Activated CD4-positive, alpha-beta T cell treated with anti-CD3 and anti-CD28 coated beads for 36 hours (primary cell): Measurements from ENCODE around the gene GPR183. TPM values are rescaled to one million over a fixed set of nuclear protein-coding genes. Genes with fewer than 3 reads are reported as not detected.

Source experiments
- ATAC-seq: fragments of 200-7000 bp; cut with Tn5 transposase; one replicate; pipeline ENCODE4 v1.10.0; 2021; ENCODE audit warnings: mild to moderate bottlenecking, moderate library complexity
- CTCF ChIA-PET: fragments of 350-600 bp; sonication (Branson Sonifier 250); formaldehyde crosslinking; loops from one replicate; lab custom pipeline; 2021; ENCODE audit warnings: antibody characterized with exemption; lab: Charles Lee
- POLR2A ChIA-PET: fragments of 350-600 bp; sonication (Branson Sonifier 250); formaldehyde crosslinking; loops from one replicate; lab custom pipeline; 2021; ENCODE audit warnings: antibody characterized with exemption, inconsistent platforms; lab: Charles Lee
- DNase-seq: peaks from one replicate; pipeline ENCODE4 v3.0.0-alpha.2; 2020
- H3K27ac Mint-ChIP-seq: one replicate; pipeline ENCODE4 v1.8.0; 2021; ENCODE audit warnings: mixed read lengths
- H3K27me3 Mint-ChIP-seq: one replicate; pipeline ENCODE4 v1.8.0; 2021; ENCODE audit warnings: mixed read lengths
- H3K36me3 Mint-ChIP-seq: one replicate; pipeline ENCODE4 v1.8.0; 2021; ENCODE audit warnings: low read depth, mixed read lengths
- H3K4me1 Mint-ChIP-seq: one replicate; pipeline ENCODE4 v1.8.0; 2021; ENCODE audit warnings: mixed read lengths
- H3K4me3 Mint-ChIP-seq: one replicate; pipeline ENCODE4 v1.8.0; 2021; ENCODE audit warnings: mild to moderate bottlenecking, moderate library complexity, mixed read lengths
- H3K9me3 Mint-ChIP-seq: one replicate; pipeline ENCODE4 v1.8.0; 2021; ENCODE audit warnings: low read depth, mixed read lengths
- intact Hi-C, 2 experiments: fragments of 100-400 bp; cut with DNase I in 1 of 2; cut with micrococcal nuclease in 1 of 2; formaldehyde crosslinking; loops; one replicate each; pipeline versions ENCODE4 v1.14.2 to v1.15.1; 2022 to 2024; cut with DNase I, micrococcal nuclease
- total RNA-seq, 2 experiments: library from RNA; stranded (reverse); gene quantifications; one replicate each; pipeline ENCODE4 v1.2.3, GENCODE V29; 2021

GPR183 gene
- total RNA-seq, 2 experiments from 2014 or later = 50.3 to 51.9 TPM

GRCh38 chr13:99265162-99265800 lies 41.9 kb downstream of the GPR183 start:
- H3K4me3 Mint-ChIP-seq = peak overlapping the region; percentile 52
- POLR2A ChIA-PET = interaction anchor here (1.3 to 1.8 kb wide), 2 partner anchors 89 to 169 kb away, joined by 4 to 8 read pairs; no protein-coding TSS in a partner anchor
- DNase-seq (peak; percentile 83), ATAC-seq (peak; percentile 87)
- peaks cover 66% of the 10 kb centered on the region for H3K4me1 Mint-ChIP-seq
- intact Hi-C loops = loop anchor here (1.0 to 10.0 kb wide), 11 partner anchors 51 to 423 kb away; partner anchors contain the start of gene UBAC2 (in 1 of the 2)
- peaks cover 25% of the 10 kb centered on the region for H3K36me3 Mint-ChIP-seq
- no peaks in the 10 kb centered on the region for H3K27me3 Mint-ChIP-seq
- CTCF ChIA-PET = interaction anchor here (0.7 to 10.6 kb wide), 43 partner anchors 8 to 389 kb away, joined by 3 to 169 read pairs (median 5); partner anchors contain the start of genes GPR18, GPR183 and UBAC2
- H3K9me3 Mint-ChIP-seq = no peaks in the 10 kb centered on the region
- H3K27ac Mint-ChIP-seq = peak overlapping the region; percentile 88

GRCh38 chr13:99264051-99264450 lies 43.1 kb downstream of the GPR183 start:
- peak overlapping the region; percentile 65 for H3K27ac Mint-ChIP-seq
- no peak for ATAC-seq
- CTCF ChIA-PET = interaction anchor here (0.6 to 10.6 kb wide), 7 partner anchors 8 to 181 kb away, joined by 3 to 169 read pairs (median 5); no protein-coding TSS in a partner anchor

GRCh38 chr13:99263126-99263785 lies 43.9 kb downstream of the GPR183 start:
- ATAC-seq (no peak), DNase-seq (no peak)
- H3K4me1 Mint-ChIP-seq = peaks cover 73% of the 10 kb centered on the region
- no peaks in the 10 kb centered on the region for H3K27me3 Mint-ChIP-seq
- no peaks in the 10 kb centered on the region for H3K9me3 Mint-ChIP-seq
- H3K36me3 Mint-ChIP-seq = peaks cover 37% of the 10 kb centered on the region
- peak overlapping the region; percentile 65 for H3K27ac Mint-ChIP-seq
- intact Hi-C loops = loop anchor here in 1 of 2 experiments (10.0 kb wide), 2 partner anchors 238 to 388 kb away; no protein-coding TSS in a partner anchor
- H3K4me3 Mint-ChIP-seq = no peak overlapping the region
- ChIA-PET POLR2A (no interaction called here), CTCF (interaction anchor here (0.7 to 10.6 kb wide), 5 partner anchors 8 to 172 kb away, joined by 3 to 169 read pairs (median 6); no protein-coding TSS in a partner anchor)

More at GRCh38 chr13:99264051-99264450, 43.1 kb downstream of the GPR183 start:
- Mint-ChIP-seq H3K4me3 (no peak overlapping the region), H3K36me3 (peaks cover 37% of the 10 kb centered on the region), H3K4me1 (peaks cover 71% of the 10 kb centered on the region), H3K27me3 (no peaks in the 10 kb centered on the region), H3K9me3 (no peaks in the 10 kb centered on the region)
- no peak for DNase-seq
- intact Hi-C loops = loop anchor here (2.0 to 10.0 kb wide), 3 partner anchors 237 to 389 kb away; no protein-coding TSS in a partner anchor
- POLR2A ChIA-PET = interaction anchor here (1.8 kb wide), 1 partner anchor 87 kb away, joined by 8 read pairs; no protein-coding TSS in a partner anchor

DNA sequence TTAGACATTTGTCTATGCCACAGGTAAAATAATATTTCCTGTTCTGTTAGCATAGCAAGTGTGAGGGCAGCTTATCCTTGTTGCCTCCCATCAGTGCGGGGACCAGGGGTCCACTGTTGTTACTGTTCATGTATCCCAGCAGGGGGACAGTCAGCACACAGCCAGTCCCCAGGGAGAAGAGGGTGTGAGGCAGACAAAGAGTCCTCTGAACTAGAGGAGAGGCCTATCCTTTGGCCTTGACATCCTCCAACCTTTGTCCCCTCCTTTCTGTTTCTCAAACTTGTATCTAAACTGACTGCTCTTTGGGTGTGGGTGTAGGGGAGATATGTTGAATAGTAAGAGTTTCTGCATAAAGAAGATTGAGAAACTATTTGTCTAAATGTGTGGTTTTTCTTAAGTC lies 46.1 kb downstream of the GPR183 start:
- POLR2A ChIA-PET = interaction anchor here (0.6 to 0.7 kb wide), 2 partner anchors 83 to 223 kb away, joined by 3 to 6 read pairs; no protein-coding TSS in a partner anchor
- Mint-ChIP-seq H3K27me3 (no peaks in the 10 kb centered on the region), H3K9me3 (no peaks in the 10 kb centered on the region), H3K36me3 (peaks cover 46% of the 10 kb centered on the region), H3K4me1 (peaks cover 81% of the 10 kb centered on the region), H3K27ac (peak overlapping the region; percentile 38), H3K4me3 (no peak overlapping the region)
- ATAC-seq (no peak), DNase-seq (no peak)
- CTCF ChIA-PET = interaction anchor here (0.5 to 1.9 kb wide), 6 partner anchors 8 to 232 kb away, joined by 3 to 6 read pairs (median 4); no protein-coding TSS in a partner anchor
- intact Hi-C loops = loop anchor here in 1 of 2 experiments (10.0 kb wide), 2 partner anchors 236 to 386 kb away; no protein-coding TSS in a partner anchor

DNA sequence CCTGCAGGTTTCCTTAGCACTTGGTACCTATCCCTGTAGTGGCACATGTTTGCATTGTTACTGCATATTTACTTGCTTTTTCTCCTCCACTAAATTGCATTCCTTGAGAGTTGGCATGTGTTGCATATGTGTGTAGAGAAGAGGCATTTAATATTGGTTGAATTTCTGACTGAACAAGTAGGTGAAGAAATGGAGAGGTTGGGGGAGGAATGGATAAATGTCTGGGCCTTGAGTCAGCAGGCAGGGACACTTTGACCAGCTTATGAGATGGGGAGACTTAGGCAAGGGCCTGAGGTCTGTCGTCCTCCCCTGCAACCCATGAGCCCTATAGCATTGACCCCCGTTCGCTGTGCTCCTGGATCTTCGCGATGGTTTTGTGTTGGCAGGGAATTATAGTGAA lies 47.0 kb downstream of the GPR183 start:
- no peaks in the 10 kb centered on the region for H3K9me3 Mint-ChIP-seq
- H3K27ac Mint-ChIP-seq = peak overlapping the region; percentile 67
- H3K4me3 Mint-ChIP-seq = no peak overlapping the region
- ChIA-PET POLR2A (no interaction called here), CTCF (interaction anchor here (1.0 to 1.9 kb wide), 8 partner anchors 9 to 231 kb away, joined by 3 to 6 read pairs (median 4); no protein-coding TSS in a partner anchor)
- peaks cover 82% of the 10 kb centered on the region for H3K4me1 Mint-ChIP-seq
- H3K27me3 Mint-ChIP-seq = no peaks in the 10 kb centered on the region
- intact Hi-C loops = loop anchor here in 1 of 2 experiments (10.0 kb wide), 2 partner anchors 235 to 385 kb away; no protein-coding TSS in a partner anchor
- no peak for DNase-seq
- H3K36me3 Mint-ChIP-seq = peaks cover 50% of the 10 kb centered on the region
- ATAC-seq = no peak

DNA sequence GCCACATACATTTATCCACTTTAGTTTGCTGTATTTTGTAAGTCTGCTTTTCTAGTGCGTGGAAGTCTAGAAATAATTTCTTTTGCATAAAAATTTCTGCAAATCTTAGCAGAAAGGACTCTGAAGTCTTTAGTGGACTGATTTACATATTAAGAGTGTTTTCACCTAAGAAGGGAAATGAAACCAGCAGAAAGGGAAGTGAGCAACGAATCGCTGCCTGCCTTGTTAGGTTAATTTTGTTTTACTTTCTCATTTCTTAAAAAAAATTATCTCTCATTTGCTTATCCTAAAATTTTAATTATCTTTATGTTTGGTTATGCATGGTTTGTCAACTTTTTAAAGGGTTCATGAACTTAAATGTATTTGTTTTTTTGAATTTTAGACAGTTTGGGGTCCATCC lies 48.3 kb downstream of the GPR183 start:
- peak; percentile 40 for ATAC-seq
- H3K36me3 Mint-ChIP-seq = peaks cover 55% of the 10 kb centered on the region
- POLR2A ChIA-PET = interaction anchor here (0.6 to 1.6 kb wide), 11 partner anchors 33 to 204 kb away, joined by 3 to 8 read pairs (median 4); partner anchors contain the start of gene UBAC2
- H3K27ac Mint-ChIP-seq = peak overlapping the region; percentile 95
- H3K4me3 Mint-ChIP-seq = peak overlapping the region; percentile 80
- peaks cover 78% of the 10 kb centered on the region for H3K4me1 Mint-ChIP-seq
- no peak for DNase-seq
- no peaks in the 10 kb centered on the region for H3K27me3 Mint-ChIP-seq
- no peaks in the 10 kb centered on the region for H3K9me3 Mint-ChIP-seq
- intact Hi-C loops = loop anchor here (1.0 to 2.0 kb wide), 6 partner anchors 30 to 172 kb away; partner anchors contain the start of gene UBAC2 (in 2 of the 2)
- CTCF ChIA-PET = interaction anchor here (0.9 to 4.9 kb wide), 12 partner anchors 10 to 161 kb away, joined by 3 to 22 read pairs (median 6); partner anchors contain the start of gene UBAC2

- H3K9me3 Mint-ChIP-seq = no peaks in the 10 kb centered on the region
- peaks cover 54% of the 10 kb centered on the region for H3K36me3 Mint-ChIP-seq
- CTCF ChIA-PET = interaction anchor here (0.6 to 4.9 kb wide), 18 partner anchors 7 to 167 kb away, joined by 3 to 22 read pairs (median 4); partner anchors contain the start of gene UBAC2
- peak; percentile 62 for DNase-seq
- no peaks in the 10 kb centered on the region for H3K27me3 Mint-ChIP-seq
- peaks cover 76% of the 10 kb centered on the region for H3K4me1 Mint-ChIP-seq
- intact Hi-C loops = loop anchor here (1.0 to 2.0 kb wide), 6 partner anchors 30 to 172 kb away; partner anchors contain the start of gene UBAC2 (in 2 of the 2)
- peak within 1 kb of the TSS; percentile 95 for H3K27ac Mint-ChIP-seq
- ATAC-seq = peak; percentile 88
- H3K4me3 Mint-ChIP-seq = peak within 1 kb of the TSS; percentile 80
- POLR2A ChIA-PET = interaction anchor here (0.6 to 1.7 kb wide), 12 partner anchors 39 to 207 kb away, joined by 3 to 8 read pairs (median 3); no protein-coding TSS in a partner anchor
Measured at GRCh38 chr13:99258210-99258860, 48.9 kb downstream of the GPR183 start, which contains the start of gene GPR18. GPR18 (minus strand) TSS chr13:99258379; CDS start chr13:99255872, 2,507 bp downstream.

DNA sequence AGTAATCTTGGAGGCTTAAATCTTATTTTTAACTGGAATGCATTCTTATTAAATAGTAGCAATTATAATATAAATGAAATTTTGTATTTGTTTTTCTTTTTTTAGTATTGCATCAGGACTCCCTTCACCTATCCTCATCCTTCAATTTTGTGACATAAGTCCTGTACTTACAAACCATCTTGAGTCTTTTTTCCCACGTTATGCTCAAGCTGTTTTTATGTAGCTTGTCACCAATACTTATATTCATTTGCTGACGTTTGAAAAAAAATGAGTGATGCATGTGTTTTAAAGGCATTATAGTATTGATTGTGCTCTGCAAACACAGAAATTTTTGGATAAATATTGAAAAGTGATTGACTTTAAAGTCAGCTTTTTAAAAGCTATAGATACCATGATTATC lies 49.9 kb downstream of the GPR183 start:
- POLR2A ChIA-PET = interaction anchor here (0.6 to 1.7 kb wide), 5 partner anchors 9 to 160 kb away, joined by 3 to 10 read pairs (median 5); no protein-coding TSS in a partner anchor
- no peaks in the 10 kb centered on the region for H3K9me3 Mint-ChIP-seq
- H3K27me3 Mint-ChIP-seq = no peaks in the 10 kb centered on the region
- intact Hi-C loops = loop anchor here in 1 of 2 experiments (1.0 kb wide), 1 partner anchor 38 kb away; no protein-coding TSS in a partner anchor
- DNase-seq = no peak
- peak overlapping the region; percentile 42 for H3K27ac Mint-ChIP-seq
- H3K4me3 Mint-ChIP-seq = peak overlapping the region; percentile 61
- CTCF ChIA-PET = interaction anchor here (0.9 to 4.9 kb wide), 13 partner anchors 9 to 163 kb away, joined by 3 to 22 read pairs (median 4); partner anchors contain the start of gene UBAC2
- H3K4me1 Mint-ChIP-seq = peaks cover 71% of the 10 kb centered on the region
- no peak for ATAC-seq
- peaks cover 54% of the 10 kb centered on the region for H3K36me3 Mint-ChIP-seq

GRCh38 chr13:99256709-99257108 lies 50.5 kb downstream of the GPR183 start:
- peaks cover 72% of the 10 kb centered on the region for H3K4me1 Mint-ChIP-seq
- no peak for ATAC-seq

More at GRCh38 chr13:99256709-99257108, 50.5 kb downstream of the GPR183 start:
- no peaks in the 10 kb centered on the region for H3K27me3 Mint-ChIP-seq
- ChIA-PET CTCF (interaction anchor here (0.6 to 4.9 kb wide), 16 partner anchors 9 to 184 kb away, joined by 3 to 22 read pairs (median 4); no protein-coding TSS in a partner anchor), POLR2A (interaction anchor here (0.6 to 1.7 kb wide), 7 partner anchors 9 to 56 kb away, joined by 3 to 10 read pairs (median 7); partner anchors contain the start of gene UBAC2)
- DNase-seq = no peak
- no peaks in the 10 kb centered on the region for H3K9me3 Mint-ChIP-seq
- intact Hi-C loops = loop anchor here in 1 of 2 experiments (1.0 kb wide), 1 partner anchor 37 kb away; no protein-coding TSS in a partner anchor
- peak overlapping the region; percentile 61 for H3K4me3 Mint-ChIP-seq
- H3K27ac Mint-ChIP-seq = peak overlapping the region; percentile 80
- H3K36me3 Mint-ChIP-seq = peaks cover 56% of the 10 kb centered on the region
